ENCODE data around the gene CCND2.

Gene CCND2

GRCh38 chr12:4257442-4257841 is 16.1 kb upstream of the CCND2 start:
- DNase-seq = no peak

GRCh38 chr12:4259099-4259498 is 14.5 kb upstream of the CCND2 start:
- no peak for DNase-seq

- no peak for DNase-seq
Observed at GRCh38 chr12:4261655-4262054, 11.9 kb upstream of the CCND2 start.

- DNase-seq = no peak
Observed at GRCh38 chr12:4265280-4265679, 8.3 kb upstream of the CCND2 start.

DNA sequence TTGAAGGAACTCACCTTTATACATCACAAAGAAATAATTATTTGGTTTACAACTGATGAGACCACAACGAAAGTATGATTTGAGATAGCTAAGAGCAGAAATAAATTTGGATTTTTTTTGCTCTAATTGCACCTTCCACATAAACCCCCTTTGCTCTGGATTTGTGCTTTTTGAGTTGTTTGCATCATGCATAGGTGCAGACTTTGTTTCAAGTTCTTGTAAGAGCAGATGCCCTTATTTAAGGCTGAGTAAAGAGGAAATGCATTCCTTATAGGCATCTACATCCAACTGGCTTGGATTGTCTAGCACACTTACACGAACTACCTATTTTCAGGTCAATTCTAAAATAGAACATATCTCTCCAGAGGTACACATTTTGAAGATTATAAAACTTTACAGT is 6.6 kb upstream of the CCND2 start:
- DNase-seq = no peak

- no peak for DNase-seq
Observed at GRCh38 chr12:4267704-4268328, 5.7 kb upstream of the CCND2 start.

GRCh38 chr12:4268329-4269181 is 5.0 kb upstream of the CCND2 start:
- DNase-seq = peak; percentile 85

DNA sequence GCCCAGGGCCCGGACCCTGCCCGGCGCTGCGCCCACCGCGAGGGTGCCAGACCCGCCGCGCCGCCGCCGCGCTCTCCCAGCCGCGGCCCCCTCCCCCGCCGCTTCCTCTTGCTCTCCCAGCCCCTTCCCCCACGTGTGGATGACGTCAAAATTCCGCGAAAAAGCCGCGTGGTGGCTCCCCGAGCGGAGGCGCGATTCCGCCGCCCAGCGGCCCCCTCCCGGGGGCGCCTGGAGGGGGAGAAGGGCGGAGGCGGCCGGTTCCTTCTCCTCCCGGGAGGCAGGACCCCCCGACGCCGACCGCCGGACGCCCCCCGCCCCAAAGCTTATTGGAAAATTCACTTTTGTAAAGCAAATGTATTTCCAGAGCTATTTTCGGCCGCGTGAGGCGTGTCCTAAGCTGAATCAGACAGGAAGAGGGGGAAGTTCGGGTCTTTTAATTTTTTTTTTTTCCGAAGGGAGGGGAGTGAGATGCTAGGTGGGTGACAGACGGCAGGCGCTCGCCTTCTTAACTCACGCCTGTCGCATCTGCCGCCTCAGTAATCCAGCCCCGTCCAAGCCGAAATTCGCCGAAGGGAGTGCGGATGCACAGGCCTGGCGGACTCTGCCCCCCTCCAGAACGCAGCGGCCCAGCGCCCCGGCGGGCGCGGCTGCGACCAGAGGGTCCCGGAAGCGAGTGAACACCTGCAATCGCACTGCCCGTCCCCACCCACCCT is 4.1 kb upstream of the CCND2 start:
- DNase-seq = peak; percentile 97

- DNase-seq = peak; percentile 88
Observed at GRCh38 chr12:4270016-4270830, 3.3 kb upstream of the CCND2 start.

- DNase-seq = peak; percentile 88
Observed at GRCh38 chr12:4270831-4271716, 2.5 kb upstream of the CCND2 start.

GRCh38 chr12:4271717-4272423 is 1.7 kb upstream of the CCND2 start:
- DNase-seq = peak; percentile 91

- DNase-seq = peak; percentile 95
Observed at GRCh38 chr12:4272424-4273272, 914 bp upstream of the CCND2 start.

DNA sequence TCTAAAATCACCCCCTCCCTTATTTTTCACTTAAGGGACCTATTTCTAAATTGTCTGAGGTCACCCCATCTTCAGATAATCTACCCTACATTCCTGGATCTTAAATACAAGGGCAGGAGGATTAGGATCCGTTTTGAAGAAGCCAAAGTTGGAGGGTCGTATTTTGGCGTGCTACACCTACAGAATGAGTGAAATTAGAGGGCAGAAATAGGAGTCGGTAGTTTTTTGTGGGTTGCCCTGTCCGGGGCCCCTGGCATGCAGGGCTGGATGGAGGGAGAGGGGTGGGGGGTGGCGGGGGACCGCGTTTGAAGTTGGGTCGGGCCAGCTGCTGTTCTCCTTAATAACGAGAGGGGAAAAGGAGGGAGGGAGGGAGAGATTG is 300 bp upstream of the CCND2 start:
- DNase-seq = no peak

DNA sequence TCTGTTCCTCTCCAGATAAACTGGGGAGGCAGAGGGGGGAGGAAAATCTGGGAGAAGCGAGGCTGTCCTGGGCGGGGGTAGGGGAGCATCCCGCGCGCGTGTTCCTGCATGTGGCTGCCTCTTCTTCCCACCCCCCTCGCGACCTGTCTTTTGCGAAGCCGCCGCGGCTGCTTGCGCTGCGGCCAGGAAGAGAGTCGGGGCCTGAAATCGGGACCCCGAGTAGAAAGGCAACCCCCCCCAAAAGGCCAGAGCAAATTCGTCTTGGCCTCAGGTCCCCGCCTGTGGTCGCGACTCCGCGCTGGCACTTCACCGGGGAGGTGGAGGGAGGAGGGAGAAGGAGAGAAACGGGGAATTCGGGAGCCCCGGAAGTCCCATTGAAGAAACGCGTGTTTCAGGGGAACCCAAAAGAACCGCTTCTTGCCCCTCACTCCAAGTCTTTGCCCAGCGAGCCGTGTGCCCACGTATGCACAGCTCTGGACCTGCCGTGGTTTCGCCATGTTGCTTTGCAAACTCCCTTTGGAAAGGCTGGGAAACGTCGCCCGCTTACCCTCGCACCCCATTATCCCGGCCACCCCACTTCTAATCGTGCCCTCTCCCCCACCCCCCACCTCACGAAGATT is 944 bp downstream of the CCND2 start:
- peak; percentile 85 for DNase-seq

GRCh38 chr12:4275016-4275869 is 1.7 kb downstream of the CCND2 start:
- peak; percentile 75 for DNase-seq

DNA sequence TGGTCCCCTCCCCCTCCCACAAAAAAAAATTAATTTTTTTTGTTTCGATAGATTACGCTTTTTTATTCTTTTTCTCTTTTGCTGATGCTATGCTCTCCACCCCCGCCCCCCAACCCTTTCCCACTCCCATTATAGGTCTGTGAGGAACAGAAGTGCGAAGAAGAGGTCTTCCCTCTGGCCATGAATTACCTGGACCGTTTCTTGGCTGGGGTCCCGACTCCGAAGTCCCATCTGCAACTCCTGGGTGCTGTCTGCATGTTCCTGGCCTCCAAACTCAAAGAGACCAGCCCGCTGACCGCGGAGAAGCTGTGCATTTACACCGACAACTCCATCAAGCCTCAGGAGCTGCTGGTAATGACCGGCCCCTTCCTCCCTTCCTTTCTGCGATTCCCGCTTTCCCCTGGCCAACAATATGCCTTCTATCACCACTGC is 2.3 kb downstream of the CCND2 start:
- DNase-seq = no peak

GRCh38 chr12:4276524-4277204 is 3.1 kb downstream of the CCND2 start:
- peak; percentile 91 for DNase-seq

DNA sequence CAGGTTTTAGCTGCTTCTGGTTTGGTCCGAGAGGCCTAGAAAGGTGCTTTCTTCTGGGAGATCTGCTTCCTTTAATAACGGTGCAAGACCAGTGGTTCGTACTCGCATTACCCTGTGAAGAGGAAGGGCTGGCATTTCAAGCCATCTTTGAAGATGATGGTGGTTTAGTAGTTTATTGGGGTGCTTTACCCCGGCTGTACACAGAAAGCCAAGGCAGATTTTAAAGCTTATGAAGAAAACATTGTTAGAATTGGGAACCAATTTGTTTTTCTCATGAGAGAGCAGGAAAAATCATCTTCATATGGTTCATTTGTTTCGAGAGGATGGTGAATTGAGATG is 3.6 kb downstream of the CCND2 start:
- no peak for DNase-seq

Measured in activated CD8-positive, alpha-beta memory T cell treated with anti-CD3 and anti-CD28 coated beads for 24 hours (primary cell).